ENCODE measurements around the gene ARCN1. TPM values are rescaled to one million over a fixed set of nuclear protein-coding genes. Genes with fewer than 3 reads are reported as not detected.

The ARCN1 gene
- polyA plus RNA-seq, 1 donor = 139 TPM

DNA sequence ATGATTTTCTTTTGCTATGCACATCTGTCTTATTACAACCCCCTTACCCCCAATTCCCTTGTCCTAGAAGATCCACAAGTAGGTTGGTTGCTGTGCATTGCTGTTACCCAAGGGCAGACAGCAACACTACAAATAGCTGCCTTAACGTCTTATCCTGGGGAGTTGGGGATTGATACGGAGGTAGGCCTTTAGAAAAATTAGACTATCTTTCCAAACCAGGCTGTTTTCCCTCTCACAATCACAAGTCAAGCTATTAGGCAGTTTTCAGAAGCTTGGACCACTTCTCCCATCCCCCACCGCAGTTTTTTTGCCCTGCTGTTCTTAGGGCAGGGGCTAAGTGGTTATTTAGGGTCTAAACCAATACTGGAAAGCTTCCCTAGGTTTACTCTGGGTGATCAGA lies 32.4 kb downstream of the ARCN1 start:
- peaks cover 31% of the 10 kb centered on the region for H3K36me3 ChIP-seq (ENCODE audit: control insufficient read depth, insufficient read depth, low read length)
- peaks cover 10% of the 10 kb centered on the region for H3K9me3 ChIP-seq (ENCODE audit: control insufficient read depth, low read depth, low read length)
- no peak for DNase-seq
- H3K4me1 ChIP-seq (ENCODE audit: control insufficient read depth, insufficient read depth, low read length) = peaks cover 37% of the 10 kb centered on the region
- H3K27me3 ChIP-seq (ENCODE audit: control insufficient read depth, insufficient read depth, low read length) = peaks cover 26% of the 10 kb centered on the region
- WGBS (ENCODE audit: insufficient coverage, low lambda C conversion rate) = no CpG with 5 or more reads among the region's 3 CpGs
- H3K4me3 ChIP-seq (ENCODE audit: low read length) = no peak overlapping the region
- H3K27ac ChIP-seq (ENCODE audit: low read length) = peak overlapping the region; percentile 56

DNA sequence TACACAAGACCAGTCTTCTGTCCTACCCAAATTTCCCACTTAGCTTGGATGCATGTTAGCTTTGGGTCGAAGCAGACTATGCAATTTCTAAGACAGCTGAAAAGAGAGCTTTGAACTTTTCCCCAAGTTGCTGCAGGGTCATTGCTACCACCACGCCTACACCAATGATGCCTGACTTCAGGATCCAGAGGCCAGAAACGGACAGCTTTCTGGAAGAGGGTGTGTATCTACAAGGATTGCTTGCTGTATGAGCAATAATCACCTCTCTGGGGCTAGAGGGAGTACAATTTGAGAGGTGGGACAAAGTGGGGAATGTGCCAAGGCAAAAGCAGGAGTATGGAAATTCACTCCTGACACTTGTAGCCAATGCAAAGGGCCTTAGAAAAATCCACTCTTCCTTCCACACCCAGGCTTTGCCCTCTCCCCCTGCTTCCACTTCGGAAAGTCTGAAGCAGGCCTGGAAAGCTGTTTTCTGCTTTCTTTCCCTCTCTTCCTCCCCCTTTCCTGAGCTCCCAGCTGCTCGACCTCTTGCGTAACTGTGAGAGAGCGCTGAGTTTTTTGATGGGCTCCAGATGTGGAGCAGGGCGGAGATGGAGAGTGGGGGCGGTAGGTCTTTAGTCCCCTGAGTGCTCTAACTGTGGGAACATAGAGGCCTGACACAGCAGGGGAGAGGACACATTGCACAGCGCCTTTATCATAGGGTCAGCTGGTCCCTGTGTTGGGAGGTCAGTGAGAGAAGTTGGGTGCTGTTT lies 33.1 kb downstream of the ARCN1 start:
- Histone ChIP-seq H3K9me3 (ENCODE audit: control insufficient read depth, low read depth, low read length) (peaks cover 10% of the 10 kb centered on the region), H3K4me1 (ENCODE audit: control insufficient read depth, insufficient read depth, low read length) (peaks cover 43% of the 10 kb centered on the region), H3K36me3 (ENCODE audit: control insufficient read depth, insufficient read depth, low read length) (peaks cover 24% of the 10 kb centered on the region), H3K4me3 (ENCODE audit: low read length) (no peak overlapping the region), H3K27me3 (ENCODE audit: control insufficient read depth, insufficient read depth, low read length) (peaks cover 33% of the 10 kb centered on the region), H3K27ac (ENCODE audit: low read length) (peak overlapping the region; percentile 57)
- WGBS (ENCODE audit: insufficient coverage, low lambda C conversion rate) = no CpG with 5 or more reads among the region's 10 CpGs
- peak in 1 of 2 donors; percentile 68 for DNase-seq

- Histone ChIP-seq H3K4me1 (ENCODE audit: control insufficient read depth, insufficient read depth, low read length) (peaks cover 46% of the 10 kb centered on the region), H3K27ac (ENCODE audit: low read length) (peak overlapping the region; percentile 57), H3K9me3 (ENCODE audit: control insufficient read depth, low read depth, low read length) (peaks cover 10% of the 10 kb centered on the region), H3K27me3 (ENCODE audit: control insufficient read depth, insufficient read depth, low read length) (peaks cover 43% of the 10 kb centered on the region), H3K36me3 (ENCODE audit: control insufficient read depth, insufficient read depth, low read length) (peaks cover 17% of the 10 kb centered on the region), H3K4me3 (ENCODE audit: low read length) (no peak overlapping the region)
- no CpG with 5 or more reads among the region's 7 CpGs for WGBS (ENCODE audit: insufficient coverage, low lambda C conversion rate)
- DNase-seq = no peak
These were observed 34.1 kb downstream of the ARCN1 start for GRCh38 chr11:118606157-118606843.

DNA sequence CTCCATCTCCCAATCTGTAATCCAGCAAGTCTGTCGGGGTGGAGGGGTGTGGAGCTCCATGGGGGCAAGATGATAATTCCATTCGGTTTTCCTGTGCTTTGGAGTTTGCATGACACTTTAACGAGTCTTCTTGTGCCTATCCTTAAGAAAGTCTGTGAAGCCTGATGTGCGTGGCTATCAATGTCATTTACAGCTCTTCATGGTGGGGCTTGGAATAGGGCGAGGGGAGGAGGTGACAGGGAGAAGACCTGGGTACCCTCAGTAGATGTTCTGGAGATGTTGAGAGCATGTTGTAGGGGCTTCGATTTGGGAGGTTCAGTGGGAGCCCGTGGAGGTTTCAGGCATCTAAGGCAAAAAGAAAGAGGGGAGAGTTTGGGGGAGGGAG lies 34.6 kb downstream of the ARCN1 start:
- DNase-seq = no peak
- Histone ChIP-seq H3K4me1 (ENCODE audit: control insufficient read depth, insufficient read depth, low read length) (peaks cover 47% of the 10 kb centered on the region), H3K27ac (ENCODE audit: low read length) (no peak overlapping the region), H3K9me3 (ENCODE audit: control insufficient read depth, low read depth, low read length) (peaks cover 10% of the 10 kb centered on the region), H3K27me3 (ENCODE audit: control insufficient read depth, insufficient read depth, low read length) (peaks cover 46% of the 10 kb centered on the region), H3K36me3 (ENCODE audit: control insufficient read depth, insufficient read depth, low read length) (peaks cover 11% of the 10 kb centered on the region), H3K4me3 (ENCODE audit: low read length) (no peak overlapping the region)
- WGBS (ENCODE audit: insufficient coverage, low lambda C conversion rate) = 80% methylated on average over 3 of the region's 7 CpGs

GRCh38 chr11:118607401-118608359 lies 35.5 kb downstream of the ARCN1 start, which contains the start of gene PHLDB1:
PHLDB1 (plus strand) TSS chr11:118607615; CDS start chr11:118613837, 6,222 bp downstream.
- DNase-seq = peak in 1 of 2 donors; percentile 61
- Histone ChIP-seq H3K4me1 (ENCODE audit: control insufficient read depth, insufficient read depth, low read length) (peaks cover 47% of the 10 kb centered on the region), H3K36me3 (ENCODE audit: control insufficient read depth, insufficient read depth, low read length) (peaks cover 4% of the 10 kb centered on the region), H3K4me3 (ENCODE audit: low read length) (peak within 1 kb of the TSS; percentile 55), H3K27me3 (ENCODE audit: control insufficient read depth, insufficient read depth, low read length) (peaks cover 54% of the 10 kb centered on the region), H3K27ac (ENCODE audit: low read length) (peak within 1 kb of the TSS; percentile 71), H3K9me3 (ENCODE audit: control insufficient read depth, low read depth, low read length) (peaks cover 10% of the 10 kb centered on the region)
- no CpG with 5 or more reads among the region's 72 CpGs for WGBS (ENCODE audit: insufficient coverage, low lambda C conversion rate)

- DNase-seq = peak in 1 of 2 donors; percentile 52
- peak overlapping the region; percentile 71 for H3K27ac ChIP-seq (ENCODE audit: low read length)
- peaks cover 56% of the 10 kb centered on the region for H3K27me3 ChIP-seq (ENCODE audit: control insufficient read depth, insufficient read depth, low read length)
- H3K36me3 ChIP-seq (ENCODE audit: control insufficient read depth, insufficient read depth, low read length) = no peaks in the 10 kb centered on the region
- H3K4me1 ChIP-seq (ENCODE audit: control insufficient read depth, insufficient read depth, low read length) = peaks cover 47% of the 10 kb centered on the region
- no CpG with 5 or more reads among the region's 69 CpGs for WGBS (ENCODE audit: insufficient coverage, low lambda C conversion rate)
- peaks cover 10% of the 10 kb centered on the region for H3K9me3 ChIP-seq (ENCODE audit: control insufficient read depth, low read depth, low read length)
- peak overlapping the region; percentile 55 for H3K4me3 ChIP-seq (ENCODE audit: low read length)
These were observed 36.4 kb downstream of the ARCN1 start for GRCh38 chr11:118608360-118609227.

DNA sequence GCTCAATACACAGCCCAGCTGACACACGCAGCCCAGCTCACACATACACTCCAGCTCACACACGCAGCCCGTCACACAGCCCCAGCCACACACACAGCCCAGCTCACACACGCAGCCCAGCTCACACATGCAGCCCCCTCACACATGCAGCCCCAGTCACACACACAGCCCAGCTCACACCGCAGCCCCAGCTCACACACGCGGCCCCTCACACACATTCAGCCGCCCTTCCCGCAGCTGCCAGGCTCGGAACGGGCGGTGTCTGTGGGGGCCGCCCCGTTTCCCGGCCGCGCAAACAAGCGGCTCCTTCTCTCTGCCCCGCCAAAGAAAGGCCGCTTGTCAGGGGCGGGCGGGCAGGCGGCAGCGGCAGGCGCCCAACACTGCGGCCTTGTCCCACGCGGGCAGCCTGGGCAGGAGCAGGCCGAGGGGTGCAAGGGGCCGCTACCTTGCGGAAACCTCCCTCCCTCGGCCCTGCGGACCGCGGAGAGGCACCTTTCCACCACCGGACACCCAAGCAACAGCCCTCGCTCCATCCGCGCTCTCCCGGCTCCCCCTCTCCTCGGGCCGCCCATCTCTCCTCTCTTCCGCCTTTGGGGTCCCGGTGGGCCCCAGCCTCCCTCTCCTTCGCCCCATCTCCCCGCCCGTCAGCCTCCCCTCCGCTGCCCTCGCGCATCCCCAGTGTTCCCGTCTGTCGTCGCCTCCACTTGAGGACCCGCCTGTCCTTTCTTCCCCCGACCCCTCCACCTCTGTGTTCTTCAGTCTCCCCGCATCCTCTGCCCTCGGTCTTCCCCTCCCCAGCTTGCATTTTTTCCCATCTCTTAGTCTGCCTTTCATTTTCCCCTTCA lies 37.4 kb downstream of the ARCN1 start:
- H3K27ac ChIP-seq (ENCODE audit: low read length) = peak overlapping the region; percentile 30
- H3K4me3 ChIP-seq (ENCODE audit: low read length) = peak overlapping the region; percentile 13
- H3K9me3 ChIP-seq (ENCODE audit: control insufficient read depth, low read depth, low read length) = peaks cover 10% of the 10 kb centered on the region
- WGBS (ENCODE audit: insufficient coverage, low lambda C conversion rate) = 34% methylated on average over 3 of the region's 57 CpGs
- peaks cover 2% of the 10 kb centered on the region for H3K36me3 ChIP-seq (ENCODE audit: control insufficient read depth, insufficient read depth, low read length)
- H3K4me1 ChIP-seq (ENCODE audit: control insufficient read depth, insufficient read depth, low read length) = peaks cover 45% of the 10 kb centered on the region
- no peak for DNase-seq
- H3K27me3 ChIP-seq (ENCODE audit: control insufficient read depth, insufficient read depth, low read length) = peaks cover 56% of the 10 kb centered on the region

- DNase-seq = no peak
- no CpG with 5 or more reads among the region's 42 CpGs for WGBS (ENCODE audit: insufficient coverage, low lambda C conversion rate)
- Histone ChIP-seq H3K27me3 (ENCODE audit: control insufficient read depth, insufficient read depth, low read length) (peaks cover 56% of the 10 kb centered on the region), H3K9me3 (ENCODE audit: control insufficient read depth, low read depth, low read length) (peaks cover 10% of the 10 kb centered on the region), H3K4me3 (ENCODE audit: low read length) (peak overlapping the region; percentile 21), H3K36me3 (ENCODE audit: control insufficient read depth, insufficient read depth, low read length) (peaks cover 2% of the 10 kb centered on the region), H3K27ac (ENCODE audit: low read length) (no peak overlapping the region), H3K4me1 (ENCODE audit: control insufficient read depth, insufficient read depth, low read length) (peaks cover 38% of the 10 kb centered on the region)
These were observed 38.1 kb downstream of the ARCN1 start for GRCh38 chr11:118610225-118610772.
